COR-L47 (cell line): ENCODE results near the gene ANKS1B.

Experiments used
- DNase-seq: peaks from one replicate; lab custom pipeline; 2025; lab: John Stamatoyannopoulos, UW

Gene ANKS1B

GRCh38 chr12:98751580-98752115, 1233.1 kb downstream of the ANKS1B start:
- DNase-seq: no peak

- DNase-seq: no peak
Measured at GRCh38 chr12:98750511-98750910, 1234.2 kb downstream of the ANKS1B start.

GRCh38 chr12:98748463-98748862, 1236.3 kb downstream of the ANKS1B start:
- DNase-seq: no peak

DNA sequence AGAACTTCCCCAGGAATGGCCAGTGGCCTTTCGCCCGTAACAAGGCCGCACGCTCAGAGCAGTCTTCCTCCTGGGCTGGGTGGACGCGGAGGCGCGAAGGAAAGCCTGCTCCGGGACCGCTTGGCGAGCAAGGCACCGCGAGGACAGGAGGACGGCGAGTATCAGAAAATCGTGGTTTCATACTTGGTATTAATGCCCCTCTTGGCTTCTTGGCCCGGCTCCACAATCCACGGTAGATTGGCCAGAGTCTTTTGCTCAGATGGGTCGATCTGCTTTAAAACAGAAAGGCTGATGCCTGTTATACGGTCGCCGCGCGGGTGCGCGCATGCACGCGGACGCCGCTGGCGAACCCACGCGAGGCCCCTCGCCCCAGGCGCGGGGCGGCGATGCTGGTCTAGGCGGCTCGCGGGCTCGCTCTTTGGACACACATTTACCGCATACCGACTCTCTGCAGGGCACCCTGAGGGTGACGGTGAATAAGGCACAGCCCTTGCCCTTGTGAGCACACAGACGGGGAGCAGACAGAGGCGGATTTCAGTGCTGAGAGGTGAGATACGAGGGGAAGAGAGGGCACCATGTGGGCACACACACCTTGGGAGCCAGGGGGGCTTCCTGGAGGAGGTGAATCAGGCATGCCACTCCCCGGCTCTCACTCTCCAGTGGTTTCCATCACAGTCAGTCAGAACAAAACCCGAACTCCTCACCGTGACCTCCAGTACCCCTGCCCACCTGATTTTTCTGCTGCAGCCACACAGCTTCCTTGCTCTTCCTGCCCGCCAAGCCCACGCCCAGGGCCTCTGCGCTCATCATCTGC, 1239.0 kb downstream of the ANKS1B start:
- no peak for DNase-seq

DNA sequence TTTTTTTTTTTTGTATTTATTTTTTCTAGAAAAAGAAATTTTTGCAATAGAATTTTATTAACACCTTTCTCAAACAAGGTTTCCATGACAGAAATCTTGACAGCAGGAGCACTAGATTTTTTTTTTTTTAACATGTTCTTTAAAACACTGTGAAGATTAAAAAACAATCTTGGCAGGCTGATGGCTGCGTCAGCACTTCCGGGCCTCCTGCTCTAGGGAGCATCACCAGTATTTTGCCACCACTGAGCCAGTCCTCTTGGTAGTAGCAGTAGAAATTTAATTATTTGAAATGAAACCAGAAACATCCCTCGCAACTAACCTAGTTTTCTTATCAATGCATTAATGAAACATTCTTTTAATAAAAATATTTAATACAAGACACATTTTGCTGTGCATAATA, 1240.1 kb downstream of the ANKS1B start:
- DNase-seq: no peak

DNA sequence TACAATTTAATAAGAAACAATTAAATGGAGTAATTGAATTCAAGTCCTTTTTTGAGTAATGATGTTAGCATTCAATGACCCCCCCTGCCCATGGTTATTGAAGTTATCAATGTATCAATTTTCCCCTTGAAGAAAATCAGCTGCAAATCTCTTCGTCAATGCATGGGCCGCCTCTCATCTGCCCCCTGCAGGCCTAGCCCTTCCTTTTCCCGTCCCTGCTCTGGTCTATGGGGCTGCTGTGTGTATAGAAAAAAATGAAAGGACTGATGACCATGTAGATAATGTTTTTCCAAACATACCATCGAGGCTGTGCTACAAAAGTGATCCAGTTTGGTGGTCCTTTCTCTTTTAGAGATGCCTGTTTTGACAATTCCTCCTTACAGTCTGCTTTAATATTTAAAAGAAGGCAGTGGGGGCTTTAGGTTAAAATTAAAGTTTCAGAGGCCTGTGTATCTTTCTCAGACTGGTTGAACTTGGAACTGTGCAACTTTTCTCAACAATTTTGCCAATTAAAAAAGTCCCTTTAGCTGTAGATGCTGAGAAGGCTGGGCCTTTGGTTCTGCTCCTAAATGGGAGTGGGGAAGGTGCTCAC, 1241.3 kb downstream of the ANKS1B start:
- no peak for DNase-seq

GRCh38 chr12:98741556-98742265, 1243.0 kb downstream of the ANKS1B start:
- no peak for DNase-seq

DNA sequence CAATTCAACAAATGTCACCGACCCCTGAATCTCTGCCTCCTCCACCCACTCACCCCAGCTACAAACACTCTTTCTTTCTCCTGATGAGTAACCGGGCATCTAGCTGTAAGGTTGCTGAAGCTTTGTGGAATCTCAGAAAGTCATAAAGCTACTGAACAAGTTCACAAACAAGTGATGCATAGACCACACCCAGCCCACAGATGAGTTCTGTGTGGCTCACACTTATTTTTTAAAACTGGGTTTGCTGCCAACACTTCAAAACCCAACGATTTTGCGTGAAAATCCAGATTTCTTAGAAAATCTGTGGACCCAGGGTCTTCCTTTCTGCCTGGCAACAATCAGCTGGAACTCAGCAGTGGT, 1243.6 kb downstream of the ANKS1B start:
- DNase-seq: no peak

GRCh38 chr12:98740751-98741150, 1244.0 kb downstream of the ANKS1B start:
- DNase-seq: no peak

- DNase-seq: no peak
Measured at GRCh38 chr12:98738539-98738938, 1246.2 kb downstream of the ANKS1B start.

DNA sequence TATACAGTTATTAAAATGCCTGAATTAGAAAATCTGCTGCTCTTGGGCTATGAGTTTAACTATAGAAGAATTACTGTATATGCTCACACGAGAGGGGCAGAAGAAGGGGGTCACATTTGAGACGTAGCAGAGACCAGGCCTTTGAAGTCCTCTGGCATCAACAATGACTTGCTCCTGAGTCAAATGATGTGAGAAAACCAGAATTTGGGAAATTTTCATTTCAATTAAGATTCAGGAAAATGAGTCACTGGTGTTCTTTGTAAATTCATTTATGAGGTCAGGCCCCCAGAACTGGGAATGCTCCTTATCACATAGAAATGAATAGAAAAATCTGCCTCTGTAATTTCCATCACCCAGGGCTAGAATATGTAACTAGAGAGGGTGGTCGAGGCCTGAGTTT, 1246.7 kb downstream of the ANKS1B start:
- DNase-seq: no peak

GRCh38 chr12:98737322-98737712, 1247.4 kb downstream of the ANKS1B start:
- DNase-seq: no peak

- DNase-seq: peak; percentile 83
Measured at GRCh38 chr12:98736352-98737321, 1248.1 kb downstream of the ANKS1B start.

GRCh38 chr12:98735821-98736220, 1248.9 kb downstream of the ANKS1B start:
- DNase-seq: no peak

DNA sequence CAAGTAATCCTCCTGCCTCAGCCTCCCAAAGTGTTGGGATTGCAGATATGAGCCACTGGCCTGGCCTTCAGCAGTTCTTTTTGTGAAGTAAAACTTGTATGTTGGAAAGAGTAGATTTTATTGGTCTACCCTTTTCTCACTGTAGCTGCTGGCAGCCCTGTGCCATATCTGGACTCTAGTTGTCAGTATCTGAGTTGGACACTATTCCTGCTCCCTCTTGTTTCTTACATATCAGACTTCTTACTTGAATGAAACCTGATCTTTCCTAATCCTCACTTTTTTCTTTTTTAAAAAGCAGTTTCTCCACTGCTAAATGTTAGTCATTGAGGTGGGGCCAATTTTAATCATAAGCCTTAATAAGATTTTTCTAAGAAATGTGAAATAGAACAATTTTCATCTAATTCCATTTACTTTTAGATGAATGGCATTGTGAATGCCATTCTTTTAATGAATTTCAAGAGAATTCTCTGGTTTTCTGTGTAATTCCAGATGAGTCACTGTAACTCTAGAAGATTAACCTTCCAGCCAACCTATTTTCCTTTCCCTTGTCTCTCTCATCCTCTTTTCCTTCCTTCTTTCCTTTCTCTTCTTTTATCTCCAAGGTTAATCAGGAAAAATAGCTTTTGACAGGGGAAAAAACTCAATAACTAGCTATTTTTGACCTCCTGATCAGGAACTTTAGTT, 1250.9 kb downstream of the ANKS1B start:
- no peak for DNase-seq

- DNase-seq: no peak
Measured at GRCh38 chr12:98730412-98730811, 1254.3 kb downstream of the ANKS1B start.

DNA sequence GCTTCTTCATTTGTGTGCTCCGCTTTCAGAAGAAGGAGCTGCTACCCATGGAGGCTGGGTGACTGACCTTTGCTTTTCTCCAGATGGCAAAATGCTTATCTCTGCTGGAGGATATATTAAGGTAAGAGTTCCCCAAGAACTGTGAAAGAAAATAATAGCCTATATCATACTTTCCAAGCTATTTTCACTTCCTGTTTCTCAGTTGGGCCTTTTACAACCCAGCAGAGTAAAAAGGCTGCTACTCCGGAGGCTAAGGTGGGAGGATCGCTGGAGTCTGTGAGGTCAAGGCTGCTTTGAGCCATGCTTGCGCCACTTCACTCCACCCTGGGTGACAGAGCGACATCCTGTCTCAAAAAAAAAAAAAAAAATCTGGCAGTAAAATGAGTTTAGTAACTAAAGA, 1257.5 kb downstream of the ANKS1B start:
- no peak for DNase-seq

- peak; percentile 54 for DNase-seq
Measured at GRCh38 chr12:98725476-98726247, 1259.1 kb downstream of the ANKS1B start.

- DNase-seq: no peak
Measured at GRCh38 chr12:98724384-98725155, 1260.2 kb downstream of the ANKS1B start.
